Activated T-helper 9 cell treated with anti-CD3 and anti-CD28 coated beads, Interleukin-2, amount 50 U/mL, for 16 hours (primary cell): ENCODE data around the gene THSD1.
"Not testable (repeated sequence)": the region's sequence is repeated elsewhere in the genome, so short reads cannot be mapped to it uniquely, and the experiment has no call there.

ENCODE experiments used
- DNase-seq: peaks from one replicate; pipeline ENCODE4 v3.0.0-alpha.2; 2020; ENCODE audit warnings: low read depth

THSD1 gene

DNA sequence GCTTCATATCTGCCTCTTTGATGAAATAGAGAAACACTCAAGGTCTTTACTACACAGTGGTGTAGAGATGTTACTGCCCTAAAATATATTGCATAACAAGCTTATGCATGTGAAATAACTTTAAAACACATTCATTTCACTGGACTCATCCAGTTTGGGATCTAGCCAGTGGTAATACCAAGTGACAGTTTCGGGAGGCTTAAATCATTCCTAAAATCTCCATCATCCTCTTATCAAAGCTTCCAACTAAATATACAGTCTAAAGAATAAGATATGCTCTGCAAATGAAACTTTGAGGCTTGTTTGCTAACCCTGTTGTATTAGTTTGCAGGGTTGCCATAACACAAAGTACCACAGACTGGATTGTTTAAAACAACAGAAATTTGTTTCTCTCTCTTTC is 52.8 kb downstream of the THSD1 start:
- DNase-seq, result no peak

DNA sequence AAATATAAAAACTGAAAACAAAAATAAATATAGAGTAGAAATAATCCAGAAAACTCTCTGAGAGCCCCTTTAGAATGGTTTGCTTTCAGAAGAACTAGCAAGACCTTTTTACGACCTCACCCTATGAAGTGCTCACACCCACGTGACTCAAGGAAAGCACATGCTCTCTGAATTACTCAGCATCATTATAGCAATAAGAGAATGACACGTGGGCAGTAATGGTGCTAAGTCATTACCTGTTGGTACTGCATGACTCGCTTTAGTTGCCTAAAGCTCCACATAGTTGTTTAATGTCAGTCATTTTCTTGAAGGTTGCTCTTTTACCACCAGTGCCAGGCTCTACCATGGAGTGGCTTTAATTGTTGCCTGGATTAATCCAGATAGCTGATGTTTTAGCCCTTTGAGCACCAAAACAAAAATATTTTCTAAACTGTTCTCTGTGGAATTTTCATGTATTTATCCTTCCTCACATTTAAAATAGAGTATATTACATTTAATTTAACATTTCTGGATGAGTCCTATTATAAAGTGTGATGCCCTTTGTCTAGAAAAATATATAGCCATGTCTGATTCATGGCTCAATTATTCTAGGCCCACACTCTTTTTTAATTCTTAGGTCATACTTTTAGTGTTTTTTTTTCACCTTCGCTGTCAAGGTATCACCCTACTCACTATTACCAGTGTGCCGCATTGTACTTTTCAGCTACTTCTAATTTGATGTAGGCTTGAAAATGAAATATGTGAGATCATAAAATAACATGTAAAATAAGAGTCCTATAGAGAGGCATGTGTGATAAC is 56.8 kb downstream of the THSD1 start:
- DNase-seq, result no peak

DNA sequence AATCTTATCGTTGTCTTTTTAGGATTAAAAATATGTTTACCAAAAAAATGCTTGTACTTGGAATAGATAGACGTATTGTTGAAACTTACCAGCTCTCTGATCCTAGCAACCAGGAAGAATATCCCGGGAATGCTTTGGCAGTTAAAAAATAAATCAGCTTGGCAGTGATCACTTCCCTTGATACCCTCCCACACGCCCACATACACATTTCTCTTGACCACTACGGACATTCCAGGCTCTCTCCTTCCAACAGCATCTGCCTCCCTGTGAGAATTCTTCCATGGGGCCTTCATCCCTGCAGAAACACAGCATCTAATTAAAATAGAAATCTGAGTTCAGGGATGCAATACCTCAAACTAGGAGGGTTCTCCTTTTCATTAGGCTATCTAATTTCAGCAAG is 57.9 kb downstream of the THSD1 start:
- no peak for DNase-seq

DNA sequence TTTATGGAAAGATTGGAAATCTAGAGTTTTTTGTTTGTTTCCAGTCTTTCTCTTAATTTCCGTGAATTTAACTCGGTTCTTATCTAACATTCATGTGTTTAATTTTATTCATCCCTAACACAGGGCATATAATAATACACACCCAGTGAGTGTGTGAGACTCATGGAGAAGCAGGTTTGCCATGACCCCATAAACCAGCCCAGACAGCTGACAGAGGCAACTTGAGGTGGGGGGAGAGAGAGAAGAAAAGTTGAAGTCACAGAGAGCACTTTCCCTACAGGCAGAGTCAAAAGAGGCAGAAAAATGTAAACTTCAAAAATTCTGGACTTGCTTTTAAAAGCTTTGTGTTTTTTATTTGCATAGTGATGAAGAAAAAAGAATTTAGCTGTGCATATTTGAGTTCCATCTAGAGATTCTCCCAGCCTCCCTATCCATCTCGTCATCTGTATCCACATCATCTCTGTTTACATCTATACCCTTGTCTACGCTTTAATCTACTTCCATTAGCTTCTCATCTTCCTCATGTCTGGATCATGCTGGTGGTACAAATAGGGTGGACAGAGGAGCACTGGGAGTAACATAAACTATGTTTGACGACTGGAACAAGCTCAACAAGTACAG is 60.2 kb downstream of the THSD1 start:
- DNase-seq, result no peak

DNA sequence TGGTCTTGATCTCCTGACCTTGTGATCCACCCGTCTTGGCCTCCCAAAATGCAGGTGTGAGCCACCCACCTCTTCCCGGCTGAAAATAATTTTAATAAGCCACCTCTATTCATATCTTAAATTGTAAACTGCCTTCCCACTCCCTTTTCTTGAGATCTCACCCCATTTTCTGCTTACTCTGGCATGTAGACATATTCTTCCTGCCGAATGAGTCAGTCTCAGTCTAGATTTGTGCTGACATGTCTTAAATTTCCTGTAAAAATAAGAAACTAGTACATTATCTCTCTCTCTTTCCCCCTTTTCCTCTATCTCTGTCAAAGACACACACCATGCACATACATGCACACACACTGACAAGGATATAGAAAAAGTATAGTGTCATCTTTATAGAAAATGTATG is 60.9 kb downstream of the THSD1 start:
- DNase-seq, result no peak

DNA sequence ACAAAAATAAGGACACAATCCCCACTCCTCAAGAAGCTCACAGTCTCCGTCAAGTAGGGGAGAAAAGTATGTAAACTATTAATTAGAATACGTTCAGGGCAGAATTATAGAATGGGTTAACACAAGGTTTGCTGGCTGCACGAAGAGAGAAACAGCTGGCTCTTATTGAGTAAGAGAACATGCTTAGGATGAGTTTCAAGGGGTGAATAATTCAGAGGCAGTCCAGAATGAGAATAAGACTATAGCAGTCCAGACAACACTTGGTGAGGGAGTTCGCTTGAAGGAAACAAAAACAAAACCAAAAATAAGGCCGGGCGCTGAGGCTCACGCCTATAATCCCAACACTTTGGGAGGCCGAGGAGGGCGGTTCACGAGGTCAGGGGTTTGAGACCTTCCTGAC is 61.9 kb downstream of the THSD1 start:
- no peak for DNase-seq

DNA sequence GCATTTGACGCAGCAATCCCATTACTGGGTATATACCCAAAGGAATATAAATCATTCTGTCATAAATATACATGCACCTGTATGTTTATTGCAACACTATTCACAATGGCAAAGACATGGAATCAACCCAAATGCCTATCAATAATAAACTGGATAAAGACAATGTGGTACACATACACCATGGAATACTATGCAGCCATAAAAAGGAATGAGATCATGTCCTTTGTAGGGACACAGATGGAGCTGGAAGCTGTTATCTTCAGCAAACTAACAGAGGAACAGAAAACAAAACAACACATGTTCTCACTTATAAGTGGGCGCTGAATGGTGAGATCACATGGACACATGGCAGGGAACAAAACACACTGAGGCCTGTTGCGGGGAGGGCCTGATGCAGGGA is 63.8 kb downstream of the THSD1 start:
- DNase-seq, result not testable (repeated sequence)

DNA sequence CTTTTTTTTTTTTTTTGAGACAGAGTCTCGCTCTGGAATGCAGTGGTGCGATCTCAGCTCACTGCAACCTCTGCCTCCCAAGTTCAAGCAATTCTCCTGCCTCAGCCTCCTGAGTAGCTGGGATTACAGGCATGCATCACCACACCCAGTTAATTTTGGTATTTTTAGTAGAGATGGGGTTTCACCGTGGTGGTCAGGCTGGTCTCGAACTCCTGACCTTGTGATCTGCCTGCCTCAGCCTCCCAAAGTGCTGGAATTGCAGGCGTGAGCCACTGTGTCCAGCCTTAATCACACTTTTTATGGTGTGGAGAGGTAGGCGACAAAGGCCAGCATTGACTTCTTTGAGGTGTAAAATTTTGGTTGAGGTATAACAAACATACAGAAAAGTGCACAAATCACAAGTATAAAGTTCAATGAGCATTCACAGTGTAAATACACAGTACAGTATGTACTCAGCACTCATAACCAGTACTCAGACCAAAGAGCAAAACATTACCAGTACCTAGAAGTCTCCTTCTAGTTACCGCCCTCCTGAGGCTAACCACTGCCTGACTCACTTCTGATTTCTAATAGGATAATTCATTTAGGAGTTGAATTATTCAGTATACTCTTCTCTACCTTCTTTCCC is 68.0 kb downstream of the THSD1 start:
- DNase-seq, result not testable (repeated sequence)

DNA sequence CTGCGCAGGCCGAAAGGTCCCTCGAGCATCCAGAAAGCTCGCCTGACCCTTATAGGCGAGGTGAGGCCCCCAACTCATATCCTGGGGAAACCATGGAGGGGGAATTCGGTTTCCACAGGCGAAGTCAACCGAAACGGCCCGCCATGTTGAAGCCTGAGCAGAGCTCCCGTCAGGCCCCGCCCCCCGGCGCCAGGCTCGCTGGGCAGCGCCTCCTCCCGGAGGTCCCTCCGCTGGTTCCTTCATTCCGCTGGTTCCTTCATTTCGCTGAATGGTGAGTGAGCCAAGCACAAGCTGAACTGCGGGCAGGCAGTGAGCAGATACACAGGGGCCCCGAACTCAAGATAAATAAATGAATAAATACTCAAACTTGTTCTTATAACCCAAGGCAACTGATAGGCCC is 71.9 kb downstream of the THSD1 start:
- not testable (repeated sequence) for DNase-seq

DNA sequence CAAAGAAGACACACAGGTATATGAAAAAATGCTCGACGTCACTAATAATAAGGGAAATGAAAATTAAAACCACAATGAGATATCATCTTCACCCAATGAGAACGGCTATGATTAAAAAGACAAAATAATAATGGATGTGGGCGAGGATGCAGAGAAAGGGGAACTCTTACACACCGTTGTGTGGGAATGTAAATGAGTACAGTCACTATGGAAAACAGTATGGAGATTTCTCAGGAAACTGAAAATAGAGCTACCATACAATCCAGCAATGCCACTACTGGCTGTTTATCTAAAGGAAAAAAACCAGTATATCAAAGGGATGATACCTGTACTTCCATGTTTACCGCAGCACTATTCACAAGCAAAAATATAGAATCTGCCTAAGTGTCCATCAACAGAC is 74.1 kb downstream of the THSD1 start:
- DNase-seq, result not testable (repeated sequence)
